Measurements from ENCODE around the gene ADARB2. TPM values are rescaled to one million over a fixed set of nuclear protein-coding genes. Genes with fewer than 3 reads are reported as not detected.
"Not testable (repeated sequence)": the region's sequence is repeated elsewhere in the genome, so short reads cannot be mapped to it uniquely, and the experiment has no call there.

ADARB2 gene
- total and polyA plus RNA-seq, 4 donors = under 0.01 to 0.79 TPM; not detected in 2

DNA sequence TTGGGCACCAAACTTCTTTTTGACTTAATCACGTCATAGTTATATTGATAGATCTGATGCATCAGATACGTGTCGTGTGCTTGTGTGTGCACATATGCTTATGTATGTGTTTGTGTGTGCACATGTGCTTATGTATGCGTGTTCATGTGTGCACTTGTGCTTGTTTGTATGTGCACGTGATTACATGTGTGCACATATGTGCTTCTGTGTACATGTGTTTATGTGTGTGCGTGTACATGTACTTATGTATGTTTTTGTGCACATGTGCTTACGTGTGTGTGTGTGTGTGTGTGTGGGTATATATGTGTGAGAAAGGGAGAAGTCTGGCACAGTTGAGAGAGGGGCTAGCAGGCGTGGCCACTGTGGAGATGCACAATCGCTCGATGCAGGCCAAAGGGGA is 507.8 kb downstream of the ADARB2 start:
- H3K27ac ChIP-seq (ENCODE audit: low read depth in 1 of 2, low read length in 2 of 2) = no peak overlapping the region
- ATAC-seq (ENCODE audit: low FRiP score) (no peak), DNase-seq (no peak)
- WGBS, 2 donors = 93 to 96% methylated on average over 10 of the region's 10 CpGs
- H3K4me3 ChIP-seq (ENCODE audit: low read length in 2 of 2) = no peak overlapping the region
- peaks cover 2% of the 10 kb centered on the region for H3K9me3 ChIP-seq (ENCODE audit: control insufficient read depth, low read length)
- intact Hi-C loops (cut with DNase I) = no loop called here
- H3K36me3 ChIP-seq (ENCODE audit: control insufficient read depth in 1 of 2, insufficient read depth in 2 of 2, low read length in 1 of 2) = no peaks in the 10 kb centered on the region
- H3K4me1 ChIP-seq (ENCODE audit: control insufficient read depth in 1 of 2, insufficient read depth in 2 of 2, low read length in 2 of 2) = no peaks in the 10 kb centered on the region
- H3K27me3 ChIP-seq (ENCODE audit: control insufficient read depth in 1 of 2, insufficient read depth in 2 of 2, low read length in 1 of 2) = no peaks in the 10 kb centered on the region

DNA sequence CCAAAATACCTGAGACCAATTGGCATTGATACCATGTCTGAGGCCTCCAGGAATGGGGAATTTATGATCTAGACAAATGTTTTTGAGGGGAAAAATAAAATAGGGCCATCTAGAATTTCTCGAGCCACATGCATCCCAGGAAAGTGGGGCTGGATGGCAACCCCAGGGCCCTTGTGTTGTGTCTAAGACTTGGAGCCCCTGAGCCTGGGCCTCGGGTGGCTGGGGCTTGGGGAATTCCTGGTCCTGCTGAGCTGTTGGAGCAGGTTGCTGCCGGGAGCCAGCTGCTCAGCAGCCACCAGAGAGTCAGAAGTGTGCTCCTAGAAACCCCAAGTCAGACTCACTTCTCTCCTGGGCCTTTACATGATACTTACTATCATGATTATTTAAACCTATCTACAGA is 508.2 kb downstream of the ADARB2 start:
- Histone ChIP-seq H3K36me3 (ENCODE audit: control insufficient read depth in 1 of 2, insufficient read depth in 2 of 2, low read length in 1 of 2) (no peaks in the 10 kb centered on the region), H3K27ac (ENCODE audit: low read depth in 1 of 2, low read length in 2 of 2) (no peak overlapping the region), H3K4me1 (ENCODE audit: control insufficient read depth in 1 of 2, insufficient read depth in 2 of 2, low read length in 2 of 2) (no peaks in the 10 kb centered on the region), H3K9me3 (ENCODE audit: control insufficient read depth, low read length) (peaks cover under 1% of the 10 kb centered on the region), H3K27me3 (ENCODE audit: control insufficient read depth in 1 of 2, insufficient read depth in 2 of 2, low read length in 1 of 2) (no peaks in the 10 kb centered on the region), H3K4me3 (ENCODE audit: low read length in 2 of 2) (no peak overlapping the region)
- 79 to 91% methylated on average over 3 of the region's 3 CpGs for WGBS, 2 donors
- intact Hi-C loops (cut with DNase I) = no loop called here
- ATAC-seq (ENCODE audit: low FRiP score) (no peak), DNase-seq (no peak)

DNA sequence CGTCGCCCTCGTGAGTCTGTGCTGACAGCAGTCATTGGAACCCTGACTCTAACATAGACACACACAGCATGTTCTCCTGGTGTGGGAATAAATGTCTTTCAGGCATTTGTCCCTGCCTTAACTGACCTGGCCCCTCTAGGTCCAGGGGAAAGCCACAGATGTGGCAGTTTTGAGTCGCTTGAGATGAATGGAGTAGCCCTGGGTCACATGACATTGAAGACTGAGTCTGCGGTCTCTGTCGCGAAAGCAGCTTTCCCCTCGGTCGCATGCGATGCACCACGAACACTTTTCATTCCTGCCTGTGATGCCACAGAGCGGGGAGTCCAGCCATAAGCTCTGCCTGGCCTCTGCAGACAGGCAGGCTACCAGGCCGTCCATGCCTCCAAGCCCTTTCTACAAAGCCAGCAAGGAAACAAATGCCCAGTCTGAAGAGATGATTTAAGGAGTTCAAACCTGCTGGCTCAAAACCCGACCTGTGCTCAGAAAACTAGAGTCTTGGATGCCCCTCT is 508.8 kb downstream of the ADARB2 start:
- ATAC-seq (ENCODE audit: low FRiP score) = no peak
- H3K4me3 ChIP-seq (ENCODE audit: low read length in 2 of 2) = no peak overlapping the region

DNA sequence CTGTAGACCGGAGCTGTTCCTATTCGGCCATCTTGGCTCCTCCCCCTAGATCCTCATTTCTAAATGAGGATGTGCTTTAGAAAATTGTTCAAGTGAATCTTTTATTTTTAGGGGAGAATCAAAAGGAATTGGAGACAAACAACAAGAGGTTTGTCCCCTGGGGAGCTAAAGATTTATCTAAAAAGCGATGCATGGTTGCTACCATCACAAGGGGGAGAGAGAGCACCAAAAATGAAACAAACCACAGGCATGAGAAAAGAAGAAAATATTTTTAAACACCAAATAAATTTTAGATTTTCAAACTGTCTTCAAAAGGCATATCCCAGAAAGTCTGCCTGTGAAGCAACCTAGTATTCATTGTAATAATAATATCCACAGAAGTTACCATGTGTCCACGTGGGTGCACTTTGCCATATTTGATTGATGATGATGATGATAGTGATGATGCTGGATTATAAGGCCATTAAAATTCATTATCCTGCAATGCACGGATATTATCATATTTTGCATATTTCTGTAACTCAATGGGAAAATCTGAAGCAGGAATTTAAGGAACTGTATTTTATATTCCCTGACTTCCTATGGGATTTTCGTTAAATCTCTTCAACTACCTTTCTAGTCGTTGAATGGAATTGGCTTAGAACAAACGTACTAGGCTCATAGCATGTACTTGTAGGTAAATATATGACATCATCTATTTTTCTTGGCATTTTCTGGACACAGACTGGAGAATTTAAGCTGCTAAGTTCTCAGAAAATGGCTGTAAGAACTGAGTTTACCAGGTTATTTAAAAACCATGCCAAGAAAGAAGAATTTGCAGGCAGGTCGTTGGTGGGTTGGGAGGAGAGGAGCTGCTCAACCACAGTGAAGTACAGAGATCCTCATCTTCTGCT is 509.6 kb downstream of the ADARB2 start:
- 24 to 28% methylated on average over 9 of the region's 9 CpGs for WGBS, 2 donors
- Histone ChIP-seq H3K4me1 (ENCODE audit: control insufficient read depth in 1 of 2, insufficient read depth in 2 of 2, low read length in 2 of 2) (no peaks in the 10 kb centered on the region), H3K36me3 (ENCODE audit: control insufficient read depth in 1 of 2, insufficient read depth in 2 of 2, low read length in 1 of 2) (no peaks in the 10 kb centered on the region), H3K9me3 (ENCODE audit: control insufficient read depth, low read length) (no peaks in the 10 kb centered on the region), H3K4me3 (ENCODE audit: low read length in 2 of 2) (no peak overlapping the region), H3K27me3 (ENCODE audit: control insufficient read depth in 1 of 2, insufficient read depth in 2 of 2, low read length in 1 of 2) (no peaks in the 10 kb centered on the region), H3K27ac (ENCODE audit: low read depth in 1 of 2, low read length in 2 of 2) (no peak overlapping the region)
- intact Hi-C loops (cut with DNase I) = no loop called here
- DNase-seq (no peak), ATAC-seq (ENCODE audit: low FRiP score) (no peak)

More for the DNA sequence above, 508.8 kb downstream of the ADARB2 start:
- Histone ChIP-seq H3K4me1 (ENCODE audit: control insufficient read depth in 1 of 2, insufficient read depth in 2 of 2, low read length in 2 of 2) (no peaks in the 10 kb centered on the region), H3K9me3 (ENCODE audit: control insufficient read depth, low read length) (no peaks in the 10 kb centered on the region), H3K36me3 (ENCODE audit: control insufficient read depth in 1 of 2, insufficient read depth in 2 of 2, low read length in 1 of 2) (no peaks in the 10 kb centered on the region), H3K27me3 (ENCODE audit: control insufficient read depth in 1 of 2, insufficient read depth in 2 of 2, low read length in 1 of 2) (no peaks in the 10 kb centered on the region), H3K27ac (ENCODE audit: low read depth in 1 of 2, low read length in 2 of 2) (no peak overlapping the region)
- DNase-seq = no peak
- intact Hi-C loops (cut with DNase I) = no loop called here
- WGBS, 2 donors = 77 to 81% methylated on average over 14 of the region's 14 CpGs

DNA sequence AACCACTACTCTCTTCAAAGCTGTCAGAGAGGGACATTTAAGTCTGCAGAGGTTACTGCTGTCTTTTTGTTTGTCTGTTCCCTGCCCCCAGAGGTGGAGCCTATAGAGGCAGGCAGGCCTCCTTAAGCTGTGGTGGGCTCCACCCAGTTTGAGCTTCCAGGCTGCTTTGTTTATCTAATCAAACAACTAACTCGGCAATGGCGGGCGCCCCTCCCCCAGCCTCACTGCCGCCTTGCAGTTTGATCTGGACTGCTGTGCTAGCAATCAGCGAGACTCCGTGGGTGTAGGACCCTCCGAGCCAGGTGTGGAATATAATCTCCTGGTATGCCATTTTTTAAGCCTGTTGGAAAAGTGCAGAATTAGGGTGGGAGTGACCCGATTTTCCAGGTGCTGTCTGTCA is 510.4 kb downstream of the ADARB2 start:
- H3K27ac ChIP-seq (ENCODE audit: low read depth in 1 of 2, low read length in 2 of 2); H3K4me1 ChIP-seq (ENCODE audit: control insufficient read depth in 1 of 2, insufficient read depth in 2 of 2, low read length in 2 of 2); DNase-seq; H3K9me3 ChIP-seq (ENCODE audit: control insufficient read depth, low read length); H3K4me3 ChIP-seq (ENCODE audit: low read length in 2 of 2); H3K36me3 ChIP-seq (ENCODE audit: control insufficient read depth in 1 of 2, insufficient read depth in 2 of 2, low read length in 1 of 2); ATAC-seq (ENCODE audit: low FRiP score); H3K27me3 ChIP-seq (ENCODE audit: control insufficient read depth in 1 of 2, insufficient read depth in 2 of 2, low read length in 1 of 2); intact Hi-C loops (cut with DNase I): not testable (repeated sequence)
- WGBS, 2 donors = 56 to 58% methylated on average over 8 of the region's 8 CpGs

DNA sequence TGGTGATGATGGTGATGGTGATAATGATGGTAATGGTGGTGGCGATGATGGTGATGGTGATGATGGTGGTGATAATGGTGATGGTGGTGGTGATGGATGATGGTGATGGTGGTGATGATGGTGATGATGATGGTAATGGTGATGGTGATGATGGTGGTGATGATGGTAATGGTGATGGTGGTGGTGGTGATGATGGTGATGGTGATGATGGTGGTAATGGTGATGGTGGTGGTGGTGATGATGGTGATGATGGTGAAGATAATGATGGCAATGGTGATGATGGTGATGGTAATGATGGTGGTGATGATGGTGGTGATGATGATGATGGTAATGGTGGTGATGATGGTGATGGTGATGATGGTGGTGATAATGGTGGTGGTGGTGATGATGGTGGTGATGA is 517.5 kb downstream of the ADARB2 start:
- H3K4me3 ChIP-seq (ENCODE audit: low read length in 2 of 2); H3K9me3 ChIP-seq (ENCODE audit: control insufficient read depth, low read length); ATAC-seq (ENCODE audit: low FRiP score); H3K4me1 ChIP-seq (ENCODE audit: control insufficient read depth in 1 of 2, insufficient read depth in 2 of 2, low read length in 2 of 2); H3K27me3 ChIP-seq (ENCODE audit: control insufficient read depth in 1 of 2, insufficient read depth in 2 of 2, low read length in 1 of 2); H3K36me3 ChIP-seq (ENCODE audit: control insufficient read depth in 1 of 2, insufficient read depth in 2 of 2, low read length in 1 of 2); DNase-seq; H3K27ac ChIP-seq (ENCODE audit: low read depth in 1 of 2, low read length in 2 of 2); intact Hi-C loops (cut with DNase I): not testable (repeated sequence)
- 0 to 1% methylated on average over 1 of the region's 1 CpG for WGBS, 2 donors

DNA sequence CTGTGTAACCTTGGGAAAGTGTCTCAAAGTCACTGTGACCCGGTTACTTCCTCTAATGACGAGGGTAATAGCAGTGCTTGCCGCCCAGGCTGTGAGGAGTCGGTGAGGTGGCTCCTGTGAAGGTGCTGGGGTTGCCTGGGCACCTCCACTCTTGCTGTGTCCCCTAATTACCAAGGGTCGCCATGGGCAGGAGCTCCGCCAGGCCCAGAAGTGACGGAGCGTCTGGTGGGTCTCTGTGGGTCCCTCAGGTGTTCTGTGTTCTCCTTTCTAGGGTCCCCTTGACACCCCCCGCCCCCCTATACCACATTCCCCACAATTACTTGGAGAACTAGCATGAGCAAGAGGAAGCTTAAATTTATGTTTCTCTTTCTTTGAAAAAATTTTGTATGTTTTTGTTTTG is 519.7 kb downstream of the ADARB2 start:
- Histone ChIP-seq H3K4me3 (ENCODE audit: low read length in 2 of 2) (no peak overlapping the region), H3K36me3 (ENCODE audit: control insufficient read depth in 1 of 2, insufficient read depth in 2 of 2, low read length in 1 of 2) (no peaks in the 10 kb centered on the region), H3K4me1 (ENCODE audit: control insufficient read depth in 1 of 2, insufficient read depth in 2 of 2, low read length in 2 of 2) (no peaks in the 10 kb centered on the region), H3K27ac (ENCODE audit: low read depth in 1 of 2, low read length in 2 of 2) (no peak overlapping the region), H3K27me3 (ENCODE audit: control insufficient read depth in 1 of 2, insufficient read depth in 2 of 2, low read length in 1 of 2) (no peaks in the 10 kb centered on the region), H3K9me3 (ENCODE audit: control insufficient read depth, low read length) (no peaks in the 10 kb centered on the region)
- 91 to 93% methylated on average over 9 of the region's 9 CpGs for WGBS, 2 donors
- intact Hi-C loops (cut with DNase I) = no loop called here
- DNase-seq (no peak), ATAC-seq (ENCODE audit: low FRiP score) (no peak)

DNA sequence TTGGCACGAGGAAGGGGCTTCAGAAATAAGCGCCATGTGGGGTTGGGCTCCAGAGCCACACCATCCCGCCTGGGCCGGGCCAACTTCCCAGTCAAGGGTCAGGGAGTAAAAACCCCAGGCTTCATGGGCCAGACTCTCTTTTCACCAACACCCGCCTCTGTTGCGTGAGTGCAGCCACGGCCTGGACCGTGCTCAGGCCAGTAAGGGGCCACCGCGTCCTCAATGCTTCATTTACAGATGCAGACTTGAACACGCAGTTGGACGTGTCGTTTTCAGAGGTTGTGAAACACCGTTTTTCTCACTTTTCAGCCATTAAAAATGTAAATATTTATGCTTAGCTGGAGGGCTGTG is 520.1 kb downstream of the ADARB2 start:
- no peaks in the 10 kb centered on the region for H3K27me3 ChIP-seq (ENCODE audit: control insufficient read depth in 1 of 2, insufficient read depth in 2 of 2, low read length in 1 of 2)
- ATAC-seq (ENCODE audit: low FRiP score) (no peak), DNase-seq (no peak)
- no peaks in the 10 kb centered on the region for H3K36me3 ChIP-seq (ENCODE audit: control insufficient read depth in 1 of 2, insufficient read depth in 2 of 2, low read length in 1 of 2)
- no peaks in the 10 kb centered on the region for H3K4me1 ChIP-seq (ENCODE audit: control insufficient read depth in 1 of 2, insufficient read depth in 2 of 2, low read length in 2 of 2)
- WGBS, 2 donors = 86 to 89% methylated on average over 14 of the region's 14 CpGs
- H3K4me3 ChIP-seq (ENCODE audit: low read length in 2 of 2) = no peak overlapping the region
- intact Hi-C loops (cut with DNase I) = no loop called here
- no peaks in the 10 kb centered on the region for H3K9me3 ChIP-seq (ENCODE audit: control insufficient read depth, low read length)
- H3K27ac ChIP-seq (ENCODE audit: low read depth in 1 of 2, low read length in 2 of 2) = no peak overlapping the region

DNA sequence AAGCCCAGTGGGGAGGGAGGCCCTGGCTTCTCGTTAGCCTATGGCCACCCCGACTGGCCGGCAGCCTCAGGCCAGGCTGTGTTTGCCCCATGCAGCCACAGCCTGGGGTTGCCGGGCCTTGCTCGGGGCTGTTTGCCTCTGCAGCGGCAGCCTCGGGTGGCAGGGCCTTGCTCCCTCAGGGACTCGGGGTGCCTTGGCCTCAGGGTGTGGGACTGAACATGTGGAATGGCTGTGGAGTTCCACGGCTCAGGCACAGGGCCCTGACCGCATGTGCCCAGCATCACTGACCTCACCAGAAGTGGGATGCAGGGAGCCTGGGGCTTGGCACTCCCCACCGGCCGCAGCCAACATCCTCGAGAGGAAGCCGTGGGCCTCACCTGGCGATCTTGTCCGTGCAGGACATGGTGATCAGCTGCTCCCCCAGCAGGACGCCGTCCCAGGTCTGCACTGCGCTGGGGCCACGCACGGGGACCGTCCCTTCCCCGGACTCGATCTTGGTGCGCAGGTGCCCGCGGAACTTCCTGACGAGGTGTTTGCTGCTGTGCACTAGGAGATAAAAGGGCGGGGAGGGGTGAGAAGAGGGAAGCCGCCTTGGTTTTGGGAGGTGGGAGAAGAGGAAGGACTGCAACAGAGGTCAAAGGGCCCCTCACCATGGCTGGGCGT is 520.6 kb downstream of the ADARB2 start:
- H3K4me1 ChIP-seq (ENCODE audit: control insufficient read depth in 1 of 2, insufficient read depth in 2 of 2, low read length in 2 of 2) = no peaks in the 10 kb centered on the region
- 91 to 92% methylated on average over 31 of the region's 31 CpGs for whole genome bisulfite sequencing, 2 donors
- no peaks in the 10 kb centered on the region for H3K27me3 ChIP-seq (ENCODE audit: control insufficient read depth in 1 of 2, insufficient read depth in 2 of 2, low read length in 1 of 2)
- DNase-seq (no peak), ATAC-seq (ENCODE audit: low FRiP score) (peak; percentile 11)
- no peak overlapping the region for H3K4me3 ChIP-seq (ENCODE audit: low read length in 2 of 2)
- intact Hi-C loops (cut with DNase I) = no loop called here
- no peaks in the 10 kb centered on the region for H3K9me3 ChIP-seq (ENCODE audit: control insufficient read depth, low read length)
- H3K36me3 ChIP-seq (ENCODE audit: control insufficient read depth in 1 of 2, insufficient read depth in 2 of 2, low read length in 1 of 2) = no peaks in the 10 kb centered on the region
- H3K27ac ChIP-seq (ENCODE audit: low read depth in 1 of 2, low read length in 2 of 2) = no peak overlapping the region

All from aorta (tissue), 5 donors.